Kidney (tissue), 14 donors: ENCODE results near the gene ARHGAP1. TPM values are rescaled to one million over a fixed set of nuclear protein-coding genes. Genes with fewer than 3 reads are reported as not detected.
A peak's percentile ranks its signal among the peaks of the same experiment; 100 is the strongest.

Experiments used
- DNase-seq, 5 donors: peaks; one replicate each; pipeline ENCODE4 v3.0.0-alpha.2; 2013 to 2020
- FAIRE-seq: peaks from 2 replicates; lab custom pipeline; 2012; peaks lifted over from hg19 to GRCh38; lab: Jason Lieb, UNC
- H3K27ac ChIP-seq, 2 donors: one replicate each; pipeline ENCODE4 v1.7.0; 2013; ENCODE audit warnings: low read depth in 2 of 2, low read length in 2 of 2, inconsistent platforms in 1 of 2
- H3K27me3 ChIP-seq: one replicate; pipeline ENCODE4 v1.7.1; 2013; ENCODE audit warnings: low read length, inconsistent platforms; ENCODE audit not compliant: control insufficient read depth, insufficient read depth
- H3K36me3 ChIP-seq, 3 donors: one replicate each; pipeline versions ENCODE4 v1.7.0 to v1.7.1; 2013; ENCODE audit warnings: low read length in 3 of 3, control low read depth in 1 of 3, inconsistent platforms in 1 of 3; ENCODE audit not compliant: insufficient read depth in 3 of 3, control insufficient read depth in 2 of 3
- H3K4me1 ChIP-seq, 3 donors: one replicate each; pipeline versions ENCODE4 v1.7.0 to v1.7.1; 2013; ENCODE audit warnings: low read length in 3 of 3, inconsistent platforms in 1 of 3, low read depth in 1 of 3; ENCODE audit not compliant: control insufficient read depth in 2 of 3, insufficient read depth in 2 of 3
- H3K4me3 ChIP-seq, 3 donors: one replicate each; pipeline versions ENCODE4 v1.7.0 to v1.8.1; 2013; ENCODE audit warnings: low read length in 3 of 3, control low read depth in 1 of 3, inconsistent platforms in 1 of 3
- H3K9ac ChIP-seq, 3 donors: one replicate each; pipeline versions ENCODE4 v1.7.0 to v1.7.1; 2013; ENCODE audit warnings: low read length in 3 of 3, control low read depth in 1 of 3, inconsistent platforms in 1 of 3
- H3K9me3 ChIP-seq, 3 donors: one replicate each; pipeline versions ENCODE4 v1.7.0 to v1.7.1; 2013; ENCODE audit warnings: low read length in 3 of 3, control low read depth in 1 of 3, inconsistent platforms in 1 of 3; ENCODE audit not compliant: control insufficient read depth in 2 of 3, insufficient read depth in 1 of 3
- intact Hi-C: fragments of 100-400 bp; cut with DNase I; formaldehyde crosslinking; loops from one replicate; pipeline ENCODE4 v1.11.1; 2022
- polyA plus RNA-seq: library from polyadenylated mRNA; stranded (reverse); fragments of 350-450 nt; fragmentation: Illumina TruSeq; extraction: RNeasy Lipid Tissue Mini Kit (QIAGEN cat#74804); gene quantifications from one replicate; pipeline ENCODE4 v1.2.3, GENCODE V29; 2014; ENCODE audit warnings: low read depth, low replicate concordance; ENCODE audit not compliant: insufficient read depth
- total RNA-seq: library from RNA; stranded (reverse); fragmentation: NEBNext Ultra II Directional; extraction: Animal tissue kit (Norgen Biotek cat#: 25700); gene quantifications from one replicate; pipeline ENCODE4 v1.2.1, GENCODE V29; 2021
- TF ChIP-seq, protein P1 (sequence below): IDR thresholded peaks from 3 replicates; pipeline ENCODE4 v1.5.1; 2012; ENCODE audit warnings: mild to moderate bottlenecking, moderate library complexity, borderline replicate concordance; ENCODE audit not compliant: insufficient read depth; ENCODE audit errors: extremely low read depth
- donor health status: control.
- donor health status: control.
- donor health status: control.
- donor health status: control.
- donor health status: control.
- donor health status: DM: yes; HTN: yes; CAD: no.
- donor health status: Normal renal cell carcinoma (clear cell type).

Gene ARHGAP1
- total and polyA plus RNA-seq, 2 donors from 2014 or later = 35.5 to 137 TPM

DNA sequence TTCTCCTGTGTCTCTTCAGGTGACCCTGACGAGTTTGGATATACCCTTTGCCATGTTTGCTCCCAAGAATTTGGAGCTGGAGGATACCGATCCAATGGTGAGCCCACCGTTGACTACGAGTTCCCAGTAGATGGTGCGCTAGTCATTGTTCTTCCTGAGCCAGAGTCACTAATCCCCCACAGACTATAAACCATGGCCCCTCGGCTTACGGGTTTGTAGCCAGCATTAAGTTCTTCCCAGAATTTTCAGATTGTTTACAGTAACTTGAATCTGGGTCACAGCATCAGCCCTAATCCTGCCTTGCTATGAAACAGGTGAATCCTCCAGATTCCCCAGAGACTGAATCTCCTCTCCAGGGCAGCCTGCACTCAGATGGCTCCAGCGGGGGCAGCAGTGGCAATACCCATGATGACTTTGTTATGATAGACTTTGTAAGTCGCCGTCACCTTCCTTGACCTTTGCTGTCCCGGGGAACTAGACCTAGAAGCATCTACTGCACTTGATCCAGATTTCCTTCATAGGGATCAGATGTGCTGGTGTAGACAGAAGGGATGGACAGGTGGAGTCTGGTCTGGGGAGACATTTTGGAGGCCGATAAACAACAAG, 31.8 kb downstream of the ARHGAP1 start:
- intact Hi-C loops = no loop called here
- Histone ChIP-seq H3K27me3 (no peaks in the 10 kb centered on the region), H3K36me3 (peaks cover 9 to 54% (median 41%) of the 10 kb centered on the region in 3 donors)

DNA sequence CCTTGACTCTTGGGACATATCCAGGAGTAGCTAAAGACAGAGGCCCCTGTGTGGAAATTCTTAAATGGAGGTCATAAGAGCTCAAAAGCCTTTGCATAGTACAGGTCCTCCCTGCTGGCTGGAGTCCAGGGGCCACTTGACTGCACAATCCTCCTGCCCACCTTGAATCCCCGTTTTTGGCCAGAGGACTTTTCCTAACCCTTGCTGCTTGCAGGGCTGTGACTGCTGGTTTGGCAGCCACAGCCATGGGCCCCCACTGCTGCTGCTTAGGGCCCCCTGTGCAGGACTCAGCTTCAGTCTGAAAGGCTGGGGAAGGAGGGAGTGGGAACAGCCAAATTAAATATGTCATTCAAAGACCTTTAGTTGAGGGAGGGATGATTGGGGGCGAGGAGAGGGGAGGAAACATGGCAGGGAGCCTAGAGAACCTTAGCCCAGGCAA, 33.4 kb downstream of the ARHGAP1 start:
- intact Hi-C loops = no loop called here
- DNase-seq (peak in 3 of 5 donors; percentile 21 to 76 (median 43)), FAIRE-seq (no peak)
- TF ChIP-seq, protein P1, sequence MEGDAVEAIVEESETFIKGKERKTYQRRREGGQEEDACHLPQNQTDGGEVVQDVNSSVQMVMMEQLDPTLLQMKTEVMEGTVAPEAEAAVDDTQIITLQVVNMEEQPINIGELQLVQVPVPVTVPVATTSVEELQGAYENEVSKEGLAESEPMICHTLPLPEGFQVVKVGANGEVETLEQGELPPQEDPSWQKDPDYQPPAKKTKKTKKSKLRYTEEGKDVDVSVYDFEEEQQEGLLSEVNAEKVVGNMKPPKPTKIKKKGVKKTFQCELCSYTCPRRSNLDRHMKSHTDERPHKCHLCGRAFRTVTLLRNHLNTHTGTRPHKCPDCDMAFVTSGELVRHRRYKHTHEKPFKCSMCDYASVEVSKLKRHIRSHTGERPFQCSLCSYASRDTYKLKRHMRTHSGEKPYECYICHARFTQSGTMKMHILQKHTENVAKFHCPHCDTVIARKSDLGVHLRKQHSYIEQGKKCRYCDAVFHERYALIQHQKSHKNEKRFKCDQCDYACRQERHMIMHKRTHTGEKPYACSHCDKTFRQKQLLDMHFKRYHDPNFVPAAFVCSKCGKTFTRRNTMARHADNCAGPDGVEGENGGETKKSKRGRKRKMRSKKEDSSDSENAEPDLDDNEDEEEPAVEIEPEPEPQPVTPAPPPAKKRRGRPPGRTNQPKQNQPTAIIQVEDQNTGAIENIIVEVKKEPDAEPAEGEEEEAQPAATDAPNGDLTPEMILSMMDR = no peak
- Histone ChIP-seq H3K9ac (no peak overlapping the region), H3K4me1 (peaks cover 0 to 7% (median 2%) of the 10 kb centered on the region in 3 donors), H3K27ac (no peak overlapping the region), H3K36me3 (peaks cover 9 to 54% (median 38%) of the 10 kb centered on the region in 3 donors), H3K4me3 (no peak overlapping the region), H3K27me3 (no peaks in the 10 kb centered on the region), H3K9me3 (no peaks in the 10 kb centered on the region)

More for the DNA sequence above, 31.8 kb downstream of the ARHGAP1 start:
- Histone ChIP-seq H3K27ac (no peak overlapping the region), H3K4me1 (peaks cover 0 to 7% (median 2%) of the 10 kb centered on the region in 3 donors), H3K4me3 (no peak overlapping the region), H3K9ac (no peak overlapping the region), H3K9me3 (no peaks in the 10 kb centered on the region)
- TF ChIP-seq, protein P1 = no peak
- DNase-seq = no peak
- no peak for FAIRE-seq

DNA sequence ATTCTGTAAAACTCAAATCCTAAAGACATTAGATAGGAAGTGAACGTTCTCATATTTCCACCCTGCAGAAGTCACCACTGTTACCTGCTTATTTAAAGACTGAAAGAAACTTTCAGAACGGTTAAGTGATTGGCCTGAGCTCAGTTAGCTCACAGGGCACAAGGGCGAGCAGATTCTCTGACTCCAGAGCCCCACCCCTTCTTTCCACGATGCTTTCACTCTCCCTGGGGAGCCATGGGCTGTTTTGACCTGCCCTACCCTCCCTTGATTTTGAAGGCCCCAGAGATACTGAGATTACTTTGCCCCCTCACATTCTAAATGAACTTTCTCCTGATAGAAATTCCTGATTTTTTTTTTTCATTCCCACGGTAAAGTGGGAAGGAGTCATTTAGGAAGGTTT, 33.9 kb downstream of the ARHGAP1 start:
- intact Hi-C loops = no loop called here
- Histone ChIP-seq H3K36me3 (peaks cover 11 to 59% (median 37%) of the 10 kb centered on the region in 3 donors), H3K27ac (peak overlapping the region in 1 of 2 donors; percentile 8), H3K4me3 (no peak overlapping the region), H3K27me3 (no peaks in the 10 kb centered on the region), H3K4me1 (peaks cover 0 to 7% (median 2%) of the 10 kb centered on the region in 3 donors), H3K9me3 (no peaks in the 10 kb centered on the region), H3K9ac (no peak overlapping the region)
- DNase-seq (peak in 1 of 5 donors; percentile 13), FAIRE-seq (no peak)
- TF ChIP-seq, protein P1 = no peak

DNA sequence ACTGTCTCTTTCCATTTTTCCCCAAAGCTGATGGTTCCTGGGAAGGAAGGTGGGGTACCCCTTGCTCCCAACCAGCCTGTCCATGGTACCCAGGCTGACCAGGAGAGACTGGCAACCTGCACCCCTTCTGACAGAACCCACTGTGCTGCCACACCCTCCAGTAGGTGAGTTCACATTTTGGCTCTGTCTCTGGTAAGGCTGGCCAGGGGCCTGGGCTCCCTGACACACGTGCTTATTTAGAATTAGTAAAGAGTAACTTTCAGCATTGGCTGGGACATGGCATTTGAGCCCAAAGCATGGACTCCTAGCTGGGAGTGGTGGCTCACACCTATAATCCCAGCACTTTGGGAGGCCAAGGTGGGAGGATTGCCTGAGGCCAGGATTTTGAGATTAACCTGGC, 35.1 kb downstream of the ARHGAP1 start:
- DNase-seq = no peak
- no peak overlapping the region for H3K27ac ChIP-seq

More for the DNA sequence above, 35.1 kb downstream of the ARHGAP1 start:
- H3K36me3 ChIP-seq = peaks cover 9 to 54% (median 30%) of the 10 kb centered on the region in 3 donors
- no peak overlapping the region for H3K4me3 ChIP-seq
- FAIRE-seq = no peak
- H3K9ac ChIP-seq = no peak overlapping the region
- H3K27me3 ChIP-seq = no peaks in the 10 kb centered on the region
- H3K9me3 ChIP-seq = no peaks in the 10 kb centered on the region
- peaks cover 0 to 7% (median 2%) of the 10 kb centered on the region in 3 donors for H3K4me1 ChIP-seq
- TF ChIP-seq, protein P1 = no peak
- intact Hi-C loops = no loop called here
